Glomerular visceral epithelial cell (primary cell): Measurements from ENCODE around the gene ZNF668.
"Not testable (repeated sequence)": the region's sequence is repeated elsewhere in the genome, so short reads cannot be mapped to it uniquely, and the experiment has no call there.

Experiments used
- DNase-seq: peaks from one replicate; pipeline ENCODE4 v3.0.0-alpha.2; 2016; ENCODE audit errors: extremely low spot score

ZNF668 gene

GRCh38 chr16:31061126-31061812, 12.8 kb downstream of the ZNF668 start:
- no peak for DNase-seq

- DNase-seq, result no peak
Observed at GRCh38 chr16:31055613-31056012, 18.4 kb downstream of the ZNF668 start.

GRCh38 chr16:31052114-31052513, 21.9 kb downstream of the ZNF668 start:
- DNase-seq, result peak; percentile 87

- DNase-seq, result no peak
Observed at GRCh38 chr16:31050280-31051030, 23.6 kb downstream of the ZNF668 start.

GRCh38 chr16:31043898-31044481, 30.1 kb downstream of the ZNF668 start:
- DNase-seq, result no peak

- DNase-seq, result no peak
Observed at GRCh38 chr16:31043352-31043751, 30.7 kb downstream of the ZNF668 start.

- no peak for DNase-seq
Observed at GRCh38 chr16:31042866-31043265, 31.2 kb downstream of the ZNF668 start.

GRCh38 chr16:31038993-31039392, 35.0 kb downstream of the ZNF668 start:
- no peak for DNase-seq

- DNase-seq, result no peak
Observed at GRCh38 chr16:31036691-31037090, 37.3 kb downstream of the ZNF668 start.

GRCh38 chr16:31033709-31034492, 40.1 kb downstream of the ZNF668 start:
- DNase-seq, result peak; percentile 70

GRCh38 chr16:31032736-31033708, 41.0 kb downstream of the ZNF668 start, which contains the start of gene STX4:
STX4 (plus strand) TSS chr16:31033558; CDS start chr16:31033806, 248 bp downstream.
- DNase-seq, result peak; percentile 94

GRCh38 chr16:31031276-31031675, 42.8 kb downstream of the ZNF668 start:
- DNase-seq, result no peak

- DNase-seq, result no peak
Observed at GRCh38 chr16:31029272-31029671, 44.8 kb downstream of the ZNF668 start.

GRCh38 chr16:31025339-31025738, 48.7 kb downstream of the ZNF668 start:
- DNase-seq, result no peak

- DNase-seq, result no peak
Observed at GRCh38 chr16:31023627-31024226, 50.3 kb downstream of the ZNF668 start.

- DNase-seq, result no peak
Observed at GRCh38 chr16:31023252-31023602, 50.8 kb downstream of the ZNF668 start.

- no peak for DNase-seq
Observed at GRCh38 chr16:31022544-31023251, 51.3 kb downstream of the ZNF668 start.

GRCh38 chr16:31020536-31020935, 53.5 kb downstream of the ZNF668 start:
- no peak for DNase-seq

- not testable (repeated sequence) for DNase-seq
Observed at GRCh38 chr16:31017756-31018155, 56.3 kb downstream of the ZNF668 start.

GRCh38 chr16:31016018-31016417, 58.0 kb downstream of the ZNF668 start:
- peak; percentile 30 for DNase-seq
